ENCODE data around the gene VLDLR.

VLDLR gene

GRCh38 chr9:2597483-2597882, 24.1 kb upstream of the VLDLR start:
- TF ChIP-seq ZFX (IDR thresholded peaks at IDR 0.05; ENCODE audit: borderline replicate concordance) (no peak), CTCF (IDR thresholded peaks at IDR 0.05) (no peak)

GRCh38 chr9:2599896-2600295, 21.7 kb upstream of the VLDLR start:
- TF ChIP-seq ZFX (IDR thresholded peaks at IDR 0.05; ENCODE audit: borderline replicate concordance) (no peak), CTCF (IDR thresholded peaks at IDR 0.05) (no peak)

More at GRCh38 chr9:2597483-2597882, 24.1 kb upstream of the VLDLR start:
- no peak overlapping the region for H3K27ac ChIP-seq

GRCh38 chr9:2600307-2600706, 21.3 kb upstream of the VLDLR start:
- TF ChIP-seq ZFX (IDR thresholded peaks at IDR 0.05; ENCODE audit: borderline replicate concordance), result no peak
- TF ChIP-seq CTCF (IDR thresholded peaks at IDR 0.05), result 0 out of 2 replicates have a peak, but pooled peaks have one; percentile 7
- no peak overlapping the region for H3K27ac ChIP-seq

More at GRCh38 chr9:2599896-2600295, 21.7 kb upstream of the VLDLR start:
- no peak overlapping the region for H3K27ac ChIP-seq

GRCh38 chr9:2601785-2602378, 19.7 kb upstream of the VLDLR start:
- no peak for TF ChIP-seq ZFX (IDR thresholded peaks at IDR 0.05; ENCODE audit: borderline replicate concordance)

GRCh38 chr9:2602704-2603116, 18.9 kb upstream of the VLDLR start:
- TF ChIP-seq CTCF (IDR thresholded peaks at IDR 0.05) (no peak), ZFX (IDR thresholded peaks at IDR 0.05; ENCODE audit: borderline replicate concordance) (no peak)

More at GRCh38 chr9:2601785-2602378, 19.7 kb upstream of the VLDLR start:
- H3K27ac ChIP-seq, result no peak overlapping the region

GRCh38 chr9:2603621-2604020, 18.0 kb upstream of the VLDLR start:
- no peak for TF ChIP-seq ZFX (IDR thresholded peaks at IDR 0.05; ENCODE audit: borderline replicate concordance)
- TF ChIP-seq CTCF (IDR thresholded peaks at IDR 0.05), result no peak
- H3K27ac ChIP-seq, result no peak overlapping the region

More at GRCh38 chr9:2602704-2603116, 18.9 kb upstream of the VLDLR start:
- no peak overlapping the region for H3K27ac ChIP-seq

- TF ChIP-seq CTCF (IDR thresholded peaks at IDR 0.05) (no peak), ZFX (IDR thresholded peaks at IDR 0.05; ENCODE audit: borderline replicate concordance) (no peak)
- no peak overlapping the region for H3K27ac ChIP-seq
Measured at GRCh38 chr9:2605246-2605645, 16.3 kb upstream of the VLDLR start.

- no peak for TF ChIP-seq ZFX (IDR thresholded peaks at IDR 0.05; ENCODE audit: borderline replicate concordance)
- H3K27ac ChIP-seq, result no peak overlapping the region
Measured at GRCh38 chr9:2608276-2608675, 13.3 kb upstream of the VLDLR start.
